Epidermal melanocyte (primary cell): Measurements from ENCODE around the gene SLC26A1.
"Not testable (repeated sequence)": the region's sequence is repeated elsewhere in the genome, so short reads cannot be mapped to it uniquely, and the experiment has no call there.

Source experiments
- DNase-seq: peaks from one replicate; pipeline ENCODE4 v3.0.0; 2011; ENCODE audit warnings: low spot score; ENCODE audit not compliant: insufficient read length

SLC26A1 gene

DNA sequence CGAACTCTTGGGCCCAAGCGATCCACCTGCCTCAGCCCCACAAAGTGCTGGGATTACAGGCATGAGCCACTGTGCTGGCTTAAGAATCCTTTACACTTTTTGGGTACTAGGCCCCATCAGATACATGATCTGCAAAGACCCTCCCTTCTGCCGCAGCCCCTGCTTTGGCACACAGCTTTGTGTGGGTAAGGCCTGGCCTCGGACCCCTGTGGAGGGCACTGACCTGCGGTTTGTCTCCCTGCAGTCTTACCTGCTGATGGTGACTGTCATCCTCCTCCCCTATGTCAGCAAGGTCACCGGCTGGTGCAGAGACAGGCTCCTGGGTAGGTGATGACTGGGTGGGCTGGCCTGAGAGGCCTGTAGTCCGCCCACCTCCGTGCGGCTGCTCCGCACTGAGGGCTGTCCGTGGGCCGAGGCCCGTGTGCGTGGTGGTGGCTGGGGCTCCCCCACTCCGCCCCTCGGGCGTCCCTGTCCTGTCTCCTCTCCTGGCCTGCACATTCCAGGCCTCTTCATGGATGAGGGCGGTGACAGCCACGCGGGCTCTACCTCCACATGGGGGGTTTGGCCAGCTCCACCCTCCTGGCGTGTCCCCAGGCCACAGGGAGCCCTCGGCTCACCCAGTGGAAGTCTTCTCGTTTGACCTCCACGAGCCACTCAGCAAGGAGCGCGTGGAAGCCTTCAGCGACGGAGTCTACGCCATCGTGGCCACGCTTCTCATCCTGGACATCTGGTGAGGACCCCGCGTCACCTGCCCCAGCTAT is 37.9 kb downstream of the SLC26A1 start:
- DNase-seq: no peak

DNA sequence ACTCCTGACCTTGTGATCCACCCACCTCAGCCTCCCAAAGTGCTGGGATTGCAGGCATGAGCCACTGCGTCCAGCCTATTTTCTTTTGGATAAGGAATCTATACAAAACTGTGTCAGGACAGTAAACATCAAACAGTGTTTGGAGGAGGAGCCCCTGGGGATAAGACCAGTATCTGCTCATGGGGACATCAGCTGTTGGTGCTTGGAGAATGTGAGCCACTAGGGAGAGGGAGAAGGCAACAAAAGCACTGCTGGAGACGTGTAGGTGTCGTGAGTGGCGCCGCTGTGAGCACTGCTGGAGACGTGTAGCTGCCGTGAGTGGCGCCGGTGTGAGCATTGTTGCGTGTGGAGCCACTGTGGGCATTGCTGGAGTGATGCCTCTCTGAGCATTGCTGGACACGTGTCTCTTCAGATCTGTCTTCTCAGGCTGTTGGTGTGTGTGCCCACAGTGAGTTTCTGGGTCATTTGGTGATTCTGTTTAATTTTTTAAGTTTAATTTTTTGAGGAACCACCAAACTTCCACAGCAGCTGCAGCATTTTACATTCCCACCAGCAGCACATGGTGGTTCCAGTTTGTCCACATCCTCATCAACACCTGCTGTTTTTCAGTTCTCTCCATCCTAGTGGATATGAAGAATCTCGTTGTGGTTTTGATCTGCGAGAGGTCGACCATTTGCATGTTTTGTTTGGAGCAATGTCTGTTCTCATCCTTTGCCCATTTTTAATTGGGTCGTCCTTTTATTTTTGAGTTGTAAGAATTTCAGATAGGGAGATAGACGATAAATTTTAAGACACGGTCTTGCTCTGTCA is 38.8 kb downstream of the SLC26A1 start:
- no peak for DNase-seq

- DNase-seq: no peak
These were observed 39.7 kb downstream of the SLC26A1 start for GRCh38 chr4:953574-953915.

DNA sequence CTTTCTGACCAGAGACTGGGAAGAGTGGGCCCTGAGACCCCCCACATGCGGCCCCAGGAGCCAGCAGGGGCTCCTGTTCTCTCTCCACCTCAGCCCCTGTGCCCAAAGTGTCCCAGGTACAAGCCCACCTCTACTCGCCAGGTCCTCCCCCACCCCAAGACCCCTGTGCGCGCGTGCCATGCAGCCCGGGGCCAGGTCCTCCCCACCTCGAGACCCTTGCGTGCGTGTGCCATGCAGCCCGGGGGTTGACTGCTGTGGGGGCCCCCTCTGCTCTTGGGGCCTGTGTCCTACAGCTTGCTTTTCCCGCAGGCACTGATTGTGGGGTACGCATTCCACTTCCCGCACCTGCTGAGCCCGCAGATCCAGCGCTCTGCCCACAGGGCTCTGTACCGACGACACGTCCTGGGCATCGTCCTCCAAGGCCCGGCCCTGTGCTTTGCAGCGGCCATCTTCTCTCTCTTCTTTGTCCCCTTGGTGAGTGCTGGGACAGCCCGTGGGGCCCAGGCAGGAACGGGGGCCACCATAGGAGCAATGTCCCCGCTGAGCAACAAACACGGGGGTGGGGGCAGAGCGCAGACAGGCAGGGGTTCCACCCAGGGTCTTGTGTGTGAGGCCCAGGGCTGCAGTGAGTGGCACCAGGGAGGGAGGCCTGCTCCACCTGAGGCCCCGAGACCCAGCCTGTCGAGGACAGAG is 40.2 kb downstream of the SLC26A1 start:
- no peak for DNase-seq

DNA sequence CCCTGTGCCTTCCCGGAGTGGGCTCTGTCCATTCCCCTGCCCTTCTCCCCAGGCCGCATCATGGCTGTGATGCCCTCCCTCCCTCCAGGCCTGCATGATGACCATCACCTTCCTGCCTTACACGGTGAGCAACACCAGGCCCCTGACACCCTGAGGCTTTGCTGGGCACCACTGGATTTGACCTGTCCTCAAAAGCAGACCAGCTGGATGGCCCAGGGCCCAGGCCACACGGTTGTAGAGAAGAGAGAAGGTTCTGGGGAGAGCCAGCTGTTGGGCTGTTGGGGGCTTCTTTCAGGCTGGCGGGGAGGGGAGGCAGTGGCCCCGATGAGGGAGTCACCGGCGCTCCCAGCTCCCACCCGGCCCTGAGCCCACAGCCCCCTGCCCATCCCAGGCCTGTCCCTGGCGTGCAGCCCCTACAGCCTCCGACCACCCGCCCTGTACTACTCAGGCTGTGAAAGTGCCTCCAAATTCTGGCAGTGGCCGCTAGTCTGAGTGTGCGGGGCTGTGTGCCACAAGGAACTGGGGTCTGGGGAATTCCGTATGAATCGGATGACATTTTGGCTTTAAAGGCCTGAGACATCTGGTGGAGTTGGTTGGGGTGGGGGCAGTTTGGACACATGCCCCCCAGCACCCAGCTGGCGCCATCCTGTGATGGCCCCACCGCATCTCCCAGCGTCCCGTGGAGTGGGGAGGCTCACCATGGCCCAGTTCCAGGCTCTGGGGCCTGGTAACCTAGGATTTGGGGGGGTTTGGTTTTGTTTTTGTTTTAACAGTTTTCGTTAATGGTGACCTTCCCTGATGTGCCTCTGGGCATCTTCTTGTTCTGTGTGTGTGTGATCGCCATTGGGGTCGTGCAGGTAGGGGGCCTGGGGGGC is 41.4 kb downstream of the SLC26A1 start:
- DNase-seq: no peak

DNA sequence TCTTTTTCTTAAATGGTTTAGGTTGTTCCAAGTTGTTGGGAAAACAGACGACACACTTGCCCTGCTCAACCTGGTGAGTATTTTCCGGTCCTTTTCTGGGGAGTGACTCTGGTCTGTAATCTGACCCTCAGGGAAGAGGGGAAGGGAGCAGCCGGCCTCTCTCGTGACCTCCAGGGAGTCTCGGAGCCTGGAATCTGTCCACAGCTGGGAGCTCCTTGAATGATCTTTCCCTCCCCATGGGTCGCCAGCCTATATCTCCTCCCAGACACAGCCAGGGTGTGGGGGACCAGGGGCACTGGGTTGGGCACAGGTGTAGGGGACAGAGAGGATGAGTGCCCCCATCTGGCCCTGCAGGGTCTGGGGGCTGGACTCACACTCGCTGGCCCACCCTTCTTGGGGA is 42.0 kb downstream of the SLC26A1 start:
- DNase-seq: no peak

DNA sequence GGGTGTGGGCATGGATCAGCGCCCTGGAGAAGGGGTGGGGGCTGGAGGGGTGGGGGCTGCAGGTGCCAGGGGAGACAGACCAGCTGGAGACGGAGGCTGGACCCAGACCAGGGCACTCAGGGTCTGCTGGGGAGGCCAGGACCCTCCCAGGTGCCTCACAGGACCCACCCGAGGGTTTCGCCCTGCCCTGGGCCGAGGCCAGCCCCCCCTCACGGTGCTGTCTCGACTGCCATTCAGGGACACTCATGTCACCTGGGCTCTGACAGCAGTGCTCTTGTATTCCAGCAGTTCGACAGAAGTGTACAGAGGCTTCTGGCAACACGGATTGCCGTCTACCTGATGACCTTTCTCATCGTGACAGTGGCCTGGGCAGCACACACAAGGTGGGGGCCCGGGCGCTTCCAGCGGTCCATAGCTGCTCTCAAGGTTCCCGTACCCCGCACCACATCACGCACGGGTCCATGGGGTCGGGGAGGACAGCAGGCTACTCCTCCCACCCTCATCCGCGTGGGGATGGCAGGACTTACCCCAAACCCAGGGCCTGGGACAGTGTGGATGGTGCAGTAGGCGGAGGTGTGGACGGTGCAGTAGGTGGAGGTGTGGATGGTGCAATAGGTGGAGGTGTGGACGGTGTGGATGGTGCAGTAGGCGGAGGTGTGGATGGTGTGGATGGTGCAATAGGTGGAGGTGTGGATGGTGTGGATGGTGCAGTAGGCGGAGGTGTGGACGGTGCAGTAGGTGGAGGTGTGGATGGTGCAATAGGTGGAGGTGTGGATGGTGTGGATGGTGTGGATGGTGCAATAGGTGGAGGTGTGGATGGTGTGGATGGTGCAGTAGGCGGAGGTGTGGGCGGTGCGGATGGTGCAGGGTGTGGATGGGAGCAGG is 42.8 kb downstream of the SLC26A1 start:
- DNase-seq: no peak

- DNase-seq: no peak
These were observed 43.5 kb downstream of the SLC26A1 start for GRCh38 chr4:949656-950055.

GRCh38 chr4:948936-949300 is 44.3 kb downstream of the SLC26A1 start:
- no peak for DNase-seq

GRCh38 chr4:948101-948935 is 44.9 kb downstream of the SLC26A1 start:
- no peak for DNase-seq

- DNase-seq: no peak
These were observed 45.7 kb downstream of the SLC26A1 start for GRCh38 chr4:947491-947971.

GRCh38 chr4:946517-947471 is 46.4 kb downstream of the SLC26A1 start:
- no peak for DNase-seq

- no peak for DNase-seq
These were observed 47.1 kb downstream of the SLC26A1 start for GRCh38 chr4:946103-946450.

DNA sequence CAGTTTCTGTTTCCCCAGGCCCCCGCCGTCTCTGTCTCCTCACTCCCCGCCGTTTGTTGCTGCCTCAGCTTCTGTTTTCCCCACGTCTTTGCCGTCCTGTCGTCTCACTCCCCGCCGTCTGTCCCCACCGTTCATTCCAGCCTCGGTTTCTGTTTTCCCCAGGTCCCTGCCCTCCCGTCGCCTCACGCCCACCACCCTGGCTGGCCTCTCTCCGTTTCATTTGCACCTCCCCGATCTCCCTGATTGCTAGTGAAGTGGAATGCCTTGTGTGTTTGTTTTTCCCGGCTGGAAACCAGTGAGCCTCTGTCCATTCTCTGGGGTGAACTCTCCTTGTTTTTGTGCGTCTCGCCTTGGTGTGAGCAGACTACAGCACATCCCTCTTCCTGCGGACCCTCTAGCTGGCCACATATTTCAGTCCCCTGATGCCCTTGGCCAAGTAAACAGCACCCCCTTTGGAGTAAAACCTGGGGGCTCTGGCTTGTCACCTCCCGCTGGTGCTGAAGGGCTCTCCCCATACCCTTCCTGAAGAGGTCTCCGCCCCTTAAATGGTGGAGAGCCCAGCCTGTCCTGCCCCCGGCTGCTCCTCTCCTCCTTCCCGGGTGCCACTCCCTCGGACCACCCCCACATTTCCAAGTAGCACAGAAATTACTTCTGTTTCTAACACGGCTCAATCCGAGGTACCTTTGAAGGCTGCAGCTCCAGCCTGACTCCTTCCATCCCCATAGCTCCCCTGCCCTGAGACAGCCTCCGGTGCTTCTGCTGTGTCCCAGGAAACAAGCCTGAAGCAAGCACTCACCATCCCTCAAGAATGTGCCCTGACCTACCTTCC is 47.7 kb downstream of the SLC26A1 start:
- DNase-seq: no peak

- DNase-seq: not testable (repeated sequence)
These were observed 53.7 kb downstream of the SLC26A1 start for GRCh38 chr4:939508-939907.
